ENCODE results near the gene ARAP1.

GRCh38 chr11:72641522-72642042 lies 110.6 kb downstream of the ARAP1 start:
- TF ChIP-seq CTCF (IDR thresholded peaks at IDR 0.05) (no peak), POLR2A (IDR thresholded peaks at IDR 0.05) (no peak)
